Measurements from ENCODE around the gene KLF7. TPM values are rescaled to one million over a fixed set of nuclear protein-coding genes. Genes with fewer than 3 reads are reported as not detected.

Gene KLF7
- total RNA-seq, 1 experiment from 2014 or later: 19.9 TPM

- Histone ChIP-seq H3K27me3 (ENCODE audit: control insufficient read depth, insufficient read depth, low read length) (no peaks in the 10 kb centered on the region), H3K36me3 (replicated peaks; ENCODE audit: control insufficient read depth, insufficient read depth, low read length) (no peaks in the 10 kb centered on the region), H3K4me3 (ENCODE audit: insufficient read depth, low read depth, low read length) (no peak overlapping the region)
- no peak for DNase-seq
These were observed 17.7 kb downstream of the KLF7 start for GRCh38 chr2:207148020-207148419.

- Histone ChIP-seq H3K4me3 (ENCODE audit: insufficient read depth, low read depth, low read length) (no peak overlapping the region), H3K36me3 (replicated peaks; ENCODE audit: control insufficient read depth, insufficient read depth, low read length) (no peaks in the 10 kb centered on the region), H3K27me3 (ENCODE audit: control insufficient read depth, insufficient read depth, low read length) (no peaks in the 10 kb centered on the region)
- no peak for DNase-seq
These were observed 21.5 kb downstream of the KLF7 start for GRCh38 chr2:207144173-207144785.

- no peak for DNase-seq
- no peaks in the 10 kb centered on the region for H3K27me3 ChIP-seq (ENCODE audit: control insufficient read depth, insufficient read depth, low read length)
- H3K36me3 ChIP-seq (replicated peaks; ENCODE audit: control insufficient read depth, insufficient read depth, low read length): no peaks in the 10 kb centered on the region
- H3K4me3 ChIP-seq (ENCODE audit: insufficient read depth, low read depth, low read length): no peak overlapping the region
These were observed 22.3 kb downstream of the KLF7 start for GRCh38 chr2:207143215-207144172.

GRCh38 chr2:207142461-207142860, 23.3 kb downstream of the KLF7 start:
- no peaks in the 10 kb centered on the region for H3K27me3 ChIP-seq (ENCODE audit: control insufficient read depth, insufficient read depth, low read length)
- no peaks in the 10 kb centered on the region for H3K36me3 ChIP-seq (replicated peaks; ENCODE audit: control insufficient read depth, insufficient read depth, low read length)
- no peak overlapping the region for H3K4me3 ChIP-seq (ENCODE audit: insufficient read depth, low read depth, low read length)
- no peak for DNase-seq

GRCh38 chr2:207141386-207141785, 24.4 kb downstream of the KLF7 start:
- Histone ChIP-seq H3K36me3 (replicated peaks; ENCODE audit: control insufficient read depth, insufficient read depth, low read length) (no peaks in the 10 kb centered on the region), H3K27me3 (ENCODE audit: control insufficient read depth, insufficient read depth, low read length) (no peaks in the 10 kb centered on the region), H3K4me3 (ENCODE audit: insufficient read depth, low read depth, low read length) (no peak overlapping the region)
- DNase-seq: no peak

GRCh38 chr2:207140265-207140664, 25.5 kb downstream of the KLF7 start:
- no peaks in the 10 kb centered on the region for H3K36me3 ChIP-seq (replicated peaks; ENCODE audit: control insufficient read depth, insufficient read depth, low read length)
- no peaks in the 10 kb centered on the region for H3K27me3 ChIP-seq (ENCODE audit: control insufficient read depth, insufficient read depth, low read length)
- DNase-seq: no peak
- H3K4me3 ChIP-seq (ENCODE audit: insufficient read depth, low read depth, low read length): no peak overlapping the region

GRCh38 chr2:207139552-207139951, 26.2 kb downstream of the KLF7 start:
- DNase-seq: no peak
- H3K36me3 ChIP-seq (replicated peaks; ENCODE audit: control insufficient read depth, insufficient read depth, low read length): no peaks in the 10 kb centered on the region

GRCh38 chr2:207138627-207139297, 27.0 kb downstream of the KLF7 start:
- no peak overlapping the region for H3K4me3 ChIP-seq (ENCODE audit: insufficient read depth, low read depth, low read length)
- DNase-seq: no peak
- no peaks in the 10 kb centered on the region for H3K36me3 ChIP-seq (replicated peaks; ENCODE audit: control insufficient read depth, insufficient read depth, low read length)
- H3K27me3 ChIP-seq (ENCODE audit: control insufficient read depth, insufficient read depth, low read length): no peaks in the 10 kb centered on the region

More at GRCh38 chr2:207139552-207139951, 26.2 kb downstream of the KLF7 start:
- Histone ChIP-seq H3K27me3 (ENCODE audit: control insufficient read depth, insufficient read depth, low read length) (no peaks in the 10 kb centered on the region), H3K4me3 (ENCODE audit: insufficient read depth, low read depth, low read length) (no peak overlapping the region)

GRCh38 chr2:207137596-207138337, 28.0 kb downstream of the KLF7 start:
- Histone ChIP-seq H3K4me3 (ENCODE audit: insufficient read depth, low read depth, low read length) (no peak overlapping the region), H3K27me3 (ENCODE audit: control insufficient read depth, insufficient read depth, low read length) (no peaks in the 10 kb centered on the region), H3K36me3 (replicated peaks; ENCODE audit: control insufficient read depth, insufficient read depth, low read length) (no peaks in the 10 kb centered on the region)
- DNase-seq: no peak

GRCh38 chr2:207136874-207137273, 28.9 kb downstream of the KLF7 start:
- DNase-seq: no peak
- no peak overlapping the region for H3K4me3 ChIP-seq (ENCODE audit: insufficient read depth, low read depth, low read length)
- no peaks in the 10 kb centered on the region for H3K36me3 ChIP-seq (replicated peaks; ENCODE audit: control insufficient read depth, insufficient read depth, low read length)
- H3K27me3 ChIP-seq (ENCODE audit: control insufficient read depth, insufficient read depth, low read length): no peaks in the 10 kb centered on the region

- Histone ChIP-seq H3K4me3 (ENCODE audit: insufficient read depth, low read depth, low read length) (no peak overlapping the region), H3K27me3 (ENCODE audit: control insufficient read depth, insufficient read depth, low read length) (no peaks in the 10 kb centered on the region), H3K36me3 (replicated peaks; ENCODE audit: control insufficient read depth, insufficient read depth, low read length) (no peaks in the 10 kb centered on the region; the same call in 1 of the 2 replicates)
- DNase-seq: no peak
These were observed 29.8 kb downstream of the KLF7 start for GRCh38 chr2:207135801-207136457.

- Histone ChIP-seq H3K36me3 (replicated peaks; ENCODE audit: control insufficient read depth, insufficient read depth, low read length) (no peaks in the 10 kb centered on the region; the same call in 1 of the 2 replicates), H3K27me3 (ENCODE audit: control insufficient read depth, insufficient read depth, low read length) (no peaks in the 10 kb centered on the region), H3K4me3 (ENCODE audit: insufficient read depth, low read depth, low read length) (no peak overlapping the region)
- no peak for DNase-seq
These were observed 30.4 kb downstream of the KLF7 start for GRCh38 chr2:207135340-207135739.

GRCh38 chr2:207133820-207134519, 31.8 kb downstream of the KLF7 start:
- Histone ChIP-seq H3K36me3 (replicated peaks; ENCODE audit: control insufficient read depth, insufficient read depth, low read length) (no peaks in the 10 kb centered on the region; the same call in 1 of the 2 replicates), H3K27me3 (ENCODE audit: control insufficient read depth, insufficient read depth, low read length) (no peaks in the 10 kb centered on the region), H3K4me3 (ENCODE audit: insufficient read depth, low read depth, low read length) (no peak overlapping the region)
- DNase-seq: no peak

Measured in H7 (cell line).